Panc1 (cell line): Measurements from ENCODE around the gene PDE9A. TPM values are rescaled to one million over a fixed set of nuclear protein-coding genes. Genes with fewer than 3 reads are reported as not detected.

ENCODE experiments used
- ATAC-seq: fragments of 200-7000 bp; cut with Tn5 transposase; 2 replicates; pipeline ENCODE4 v1.9.1; 2020; ENCODE audit warnings: mild to moderate bottlenecking, moderate library complexity
- BruUV-seq: library from RNA; stranded (reverse); fragments of 400-500 nt; replicated peaks from 2 replicates; lab custom pipeline; 2021; lab: Mats Ljungman, UMichigan
- CTCF ChIA-PET: fragments of 300-600 bp; sonication (Branson Sonifier 250); formaldehyde crosslinking; loops from one replicate; lab custom pipeline; 2022; ENCODE audit warnings: antibody characterized with exemption; lab: Charles Lee
- POLR2A ChIA-PET: fragments of 300-600 bp; sonication (Branson Sonifier 250); formaldehyde crosslinking; loops from one replicate; lab custom pipeline; 2022; ENCODE audit warnings: antibody characterized with exemption; lab: Charles Lee
- DNase-seq: peaks from one replicate; pipeline ENCODE4 v3.0.0-alpha.2; 2010; ENCODE audit warnings: low read depth, low spot score
- H3K27ac ChIP-seq: 2 replicates; pipeline ENCODE4 v1.5.1; 2011; ENCODE audit warnings: mild to moderate bottlenecking, low read length, inconsistent platforms
- H3K27me3 ChIP-seq: fragments of 200-500 bp; sonication (Bioruptor generic); 2 replicates; pipeline ENCODE4 v1.6.0; 2014; ENCODE audit warnings: low read length, inconsistent platforms; ENCODE audit not compliant: control insufficient read depth, insufficient read depth
- H3K36me3 ChIP-seq: fragments of 200-500 bp; sonication (Bioruptor generic); 2 replicates; pipeline ENCODE4 v1.5.1; 2014; ENCODE audit warnings: inconsistent platforms, mild to moderate bottlenecking, low read length, moderate library complexity; ENCODE audit not compliant: control insufficient read depth, insufficient read depth
- H3K4me1 ChIP-seq: 2 replicates; pipeline ENCODE4 v1.5.1; 2011; ENCODE audit warnings: inconsistent platforms, mild to moderate bottlenecking, low read length, moderate library complexity; ENCODE audit not compliant: control insufficient read depth, insufficient read depth
- H3K4me3 ChIP-seq, 2 experiments: 2 replicates each; pipeline ENCODE4 v1.5.1; 2011 to 2012; ENCODE audit warnings: low read depth in 2 of 2, low read length in 2 of 2, mild to moderate bottlenecking in 2 of 2, inconsistent platforms in 1 of 2, moderate library complexity in 1 of 2
- H3K9me3 ChIP-seq: fragments of 200-500 bp; sonication (Bioruptor generic); 2 replicates; pipeline ENCODE4 v1.5.1; 2014; ENCODE audit warnings: low read depth, mild to moderate bottlenecking, inconsistent platforms, low read length, moderate library complexity; ENCODE audit not compliant: control insufficient read depth, insufficient read depth
- POLR2AphosphoS5 ChIP-seq: IDR thresholded peaks from 2 replicates; pipeline ENCODE4 v1.6.1; 2012; ENCODE audit warnings: mild to moderate bottlenecking, low read depth, low read length, moderate library complexity
- SIN3A ChIP-seq: IDR thresholded peaks from 2 replicates; pipeline ENCODE4 v1.6.1; 2012; ENCODE audit warnings: low read depth, mild to moderate bottlenecking, low read length, moderate library complexity, borderline replicate concordance; ENCODE audit not compliant: insufficient read depth
- TCF7L2 ChIP-seq: IDR thresholded peaks from 2 replicates; pipeline ENCODE4 v1.6.1; 2011; ENCODE audit warnings: mild to moderate bottlenecking, low read depth, low read length, inconsistent platforms
- in situ Hi-C: cut with HindIII; loops from 2 replicates; pipeline ENCODE4 v1.10.0; 2016; ENCODE audit warnings: low sequenced_read_pairs, low pct_unique_long_range_greater_than_20kb
- intact Hi-C: fragments of 100-400 bp; cut with micrococcal nuclease; formaldehyde crosslinking; loops from one replicate; pipeline ENCODE4 v1.10.0; 2022; ENCODE audit not compliant: unreplicated experiment
- total RNA-seq: library from RNA; stranded (reverse); gene quantifications from one replicate; pipeline ENCODE4 v1.2.1, GENCODE V29; 2021; ENCODE audit not compliant: unreplicated experiment
- TF ChIP-seq, protein P1 (sequence below): fragments of 450-650 bp; IDR thresholded peaks from 2 replicates; pipeline ENCODE4 v1.5.1; 2017; ENCODE audit warnings: mild to moderate bottlenecking
- TF ChIP-seq, protein P2 (sequence below), 2 experiments: IDR thresholded peaks; 2 replicates each; pipeline ENCODE4 v1.6.1; 2011 to 2012; ENCODE audit warnings: low read depth in 2 of 2, control low read depth in 1 of 2, low read length in 1 of 2, mild to moderate bottlenecking in 1 of 2, moderate library complexity in 1 of 2; ENCODE audit not compliant: insufficient read depth in 1 of 2

Gene PDE9A
- total RNA-seq, 1 experiment from 2014 or later: 0.72 TPM

DNA sequence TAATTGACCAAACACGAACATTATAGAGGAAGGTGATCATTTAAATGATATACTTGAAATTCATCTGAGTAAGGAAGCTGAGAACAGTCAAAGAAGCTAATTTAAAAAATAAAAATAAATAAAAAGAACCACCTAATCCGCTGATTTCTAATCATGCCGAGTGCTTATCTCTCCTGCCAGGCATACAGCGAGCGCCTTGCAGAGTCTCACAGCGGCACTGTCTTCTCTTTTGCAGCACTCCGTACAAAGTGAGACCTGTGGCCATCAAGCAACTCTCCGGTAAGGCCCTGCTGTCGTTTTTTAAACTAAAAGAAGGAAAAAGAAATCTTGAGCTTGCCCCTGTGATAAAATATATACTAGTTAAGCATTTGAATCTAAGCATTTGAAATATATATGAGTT is 45.3 kb downstream of the PDE9A start:
- CTCF ChIA-PET: no interaction called here

DNA sequence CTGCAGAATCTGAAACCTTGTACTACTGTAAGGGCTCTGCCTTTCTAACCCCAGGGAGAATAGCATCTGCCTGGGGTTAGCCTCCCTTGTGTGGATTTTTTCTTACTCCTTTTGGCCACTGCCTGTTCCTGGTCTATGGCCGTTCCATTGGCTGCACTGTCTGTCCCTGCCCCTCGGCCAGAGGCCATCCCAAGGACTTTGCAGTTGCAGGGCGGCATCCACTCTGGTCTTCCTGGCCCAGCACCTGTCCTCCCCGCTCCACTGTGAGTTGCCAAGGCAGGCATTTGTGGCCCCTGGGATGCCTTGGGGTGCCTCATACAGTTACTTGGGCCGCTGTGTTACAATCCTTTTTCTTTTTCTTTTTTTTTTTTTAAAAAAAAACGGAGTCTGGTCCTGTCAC is 45.8 kb downstream of the PDE9A start:
- no peak for ATAC-seq
- BruUV-seq: no TSS peak

More for the DNA sequence above, 45.3 kb downstream of the PDE9A start:
- no peaks in the 10 kb centered on the region for H3K36me3 ChIP-seq
- POLR2A ChIA-PET: no interaction called here
- no TSS peak for BruUV-seq
- DNase-seq (no peak), ATAC-seq (no peak)
- in situ Hi-C loops: no loop called here
- no peaks in the 10 kb centered on the region for H3K27me3 ChIP-seq
- H3K9me3 ChIP-seq: no peaks in the 10 kb centered on the region
- H3K4me1 ChIP-seq: no peaks in the 10 kb centered on the region
- no peak for TF ChIP-seq TCF7L2
- TF ChIP-seq POLR2AphosphoS5: no peak
- TF ChIP-seq SIN3A: no peak
- TF ChIP-seq, protein P1, sequence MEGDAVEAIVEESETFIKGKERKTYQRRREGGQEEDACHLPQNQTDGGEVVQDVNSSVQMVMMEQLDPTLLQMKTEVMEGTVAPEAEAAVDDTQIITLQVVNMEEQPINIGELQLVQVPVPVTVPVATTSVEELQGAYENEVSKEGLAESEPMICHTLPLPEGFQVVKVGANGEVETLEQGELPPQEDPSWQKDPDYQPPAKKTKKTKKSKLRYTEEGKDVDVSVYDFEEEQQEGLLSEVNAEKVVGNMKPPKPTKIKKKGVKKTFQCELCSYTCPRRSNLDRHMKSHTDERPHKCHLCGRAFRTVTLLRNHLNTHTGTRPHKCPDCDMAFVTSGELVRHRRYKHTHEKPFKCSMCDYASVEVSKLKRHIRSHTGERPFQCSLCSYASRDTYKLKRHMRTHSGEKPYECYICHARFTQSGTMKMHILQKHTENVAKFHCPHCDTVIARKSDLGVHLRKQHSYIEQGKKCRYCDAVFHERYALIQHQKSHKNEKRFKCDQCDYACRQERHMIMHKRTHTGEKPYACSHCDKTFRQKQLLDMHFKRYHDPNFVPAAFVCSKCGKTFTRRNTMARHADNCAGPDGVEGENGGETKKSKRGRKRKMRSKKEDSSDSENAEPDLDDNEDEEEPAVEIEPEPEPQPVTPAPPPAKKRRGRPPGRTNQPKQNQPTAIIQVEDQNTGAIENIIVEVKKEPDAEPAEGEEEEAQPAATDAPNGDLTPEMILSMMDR: no peak
- TF ChIP-seq, protein P2, sequence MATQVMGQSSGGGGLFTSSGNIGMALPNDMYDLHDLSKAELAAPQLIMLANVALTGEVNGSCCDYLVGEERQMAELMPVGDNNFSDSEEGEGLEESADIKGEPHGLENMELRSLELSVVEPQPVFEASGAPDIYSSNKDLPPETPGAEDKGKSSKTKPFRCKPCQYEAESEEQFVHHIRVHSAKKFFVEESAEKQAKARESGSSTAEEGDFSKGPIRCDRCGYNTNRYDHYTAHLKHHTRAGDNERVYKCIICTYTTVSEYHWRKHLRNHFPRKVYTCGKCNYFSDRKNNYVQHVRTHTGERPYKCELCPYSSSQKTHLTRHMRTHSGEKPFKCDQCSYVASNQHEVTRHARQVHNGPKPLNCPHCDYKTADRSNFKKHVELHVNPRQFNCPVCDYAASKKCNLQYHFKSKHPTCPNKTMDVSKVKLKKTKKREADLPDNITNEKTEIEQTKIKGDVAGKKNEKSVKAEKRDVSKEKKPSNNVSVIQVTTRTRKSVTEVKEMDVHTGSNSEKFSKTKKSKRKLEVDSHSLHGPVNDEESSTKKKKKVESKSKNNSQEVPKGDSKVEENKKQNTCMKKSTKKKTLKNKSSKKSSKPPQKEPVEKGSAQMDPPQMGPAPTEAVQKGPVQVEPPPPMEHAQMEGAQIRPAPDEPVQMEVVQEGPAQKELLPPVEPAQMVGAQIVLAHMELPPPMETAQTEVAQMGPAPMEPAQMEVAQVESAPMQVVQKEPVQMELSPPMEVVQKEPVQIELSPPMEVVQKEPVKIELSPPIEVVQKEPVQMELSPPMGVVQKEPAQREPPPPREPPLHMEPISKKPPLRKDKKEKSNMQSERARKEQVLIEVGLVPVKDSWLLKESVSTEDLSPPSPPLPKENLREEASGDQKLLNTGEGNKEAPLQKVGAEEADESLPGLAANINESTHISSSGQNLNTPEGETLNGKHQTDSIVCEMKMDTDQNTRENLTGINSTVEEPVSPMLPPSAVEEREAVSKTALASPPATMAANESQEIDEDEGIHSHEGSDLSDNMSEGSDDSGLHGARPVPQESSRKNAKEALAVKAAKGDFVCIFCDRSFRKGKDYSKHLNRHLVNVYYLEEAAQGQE (IDR thresholded peaks at IDR 0.05; ENCODE audit: insufficient read depth in 1 of 2, low read depth in 2 of 2, low read length in 1 of 2): no peak
- H3K4me3 ChIP-seq: no peak overlapping the region
- H3K27ac ChIP-seq: no peak overlapping the region
- intact Hi-C loops: no loop called here

More for the DNA sequence above, 45.8 kb downstream of the PDE9A start:
- no peak overlapping the region for H3K27ac ChIP-seq
- H3K36me3 ChIP-seq: no peaks in the 10 kb centered on the region
- H3K9me3 ChIP-seq: no peaks in the 10 kb centered on the region
- TF ChIP-seq POLR2AphosphoS5: no peak
- no peak for TF ChIP-seq SIN3A
- TF ChIP-seq, protein P2 (IDR thresholded peaks at IDR 0.05; ENCODE audit: insufficient read depth in 1 of 2, low read depth in 2 of 2, low read length in 1 of 2): no peak
- no peak for TF ChIP-seq TCF7L2
- TF ChIP-seq, protein P1: no peak
- H3K4me3 ChIP-seq: no peak overlapping the region
- intact Hi-C loops: no loop called here
- POLR2A ChIA-PET: no interaction called here
- no peaks in the 10 kb centered on the region for H3K4me1 ChIP-seq
- no peaks in the 10 kb centered on the region for H3K27me3 ChIP-seq
- in situ Hi-C loops: no loop called here
- CTCF ChIA-PET: no interaction called here
- DNase-seq: no peak
